ENCODE data around the gene WDFY4. TPM values are rescaled to one million over a fixed set of nuclear protein-coding genes. Genes with fewer than 3 reads are reported as not detected.

Gene WDFY4
- total and polyA plus RNA-seq, 2 of the 4 experiments (the other 2 are of a cell fraction), result not detected

DNA sequence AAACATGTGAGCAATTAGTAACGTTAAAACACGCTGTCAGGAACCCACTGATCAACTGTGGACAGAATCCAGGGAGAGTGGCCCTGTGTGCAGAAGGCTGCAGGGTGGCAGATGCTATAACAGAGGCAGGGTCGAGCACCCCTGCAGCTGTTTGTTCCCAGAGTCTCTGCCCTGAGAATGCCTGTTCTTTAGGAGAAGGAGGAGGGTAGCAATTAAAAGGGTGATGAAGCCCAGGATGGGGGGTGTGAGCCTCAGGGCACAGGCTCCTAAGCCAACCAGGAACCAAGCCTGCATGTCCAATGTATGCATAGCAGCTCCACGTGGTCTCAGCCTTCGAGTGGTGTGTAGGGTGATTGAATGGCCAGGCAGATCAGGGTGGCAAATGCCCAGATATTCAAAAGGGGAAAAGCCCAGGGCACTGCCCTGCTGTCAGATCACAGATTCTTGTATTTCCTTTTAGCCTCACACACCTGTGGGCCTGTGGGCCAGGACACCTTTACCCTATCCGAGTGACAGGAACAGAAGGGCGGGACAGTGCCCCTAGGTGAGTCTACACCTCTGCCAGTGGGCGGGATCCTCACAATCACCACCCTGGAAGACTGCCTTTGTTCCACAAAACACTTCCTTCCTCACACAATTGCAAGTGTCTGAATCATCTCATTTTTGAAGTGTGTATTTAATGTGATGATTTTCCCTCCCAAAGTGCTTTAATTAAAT is 7.3 kb downstream of the WDFY4 start:
- Histone ChIP-seq H4K91ac (ENCODE audit: insufficient read depth, low read depth, low read length) (no peak overlapping the region), H4K8ac (ENCODE audit: low read depth in 2 of 2, low read length in 2 of 2) (no peak overlapping the region), H3K4me3 (ENCODE audit: insufficient read depth, low read depth, low read length) (no peak overlapping the region), H2AK9ac (replicated peaks; ENCODE audit: low read depth, low read length, poor library complexity) (no peak overlapping the region), H3K9me1 (ENCODE audit: insufficient read depth, low read length) (no peaks in the 10 kb centered on the region), H2BK15ac (ENCODE audit: low read depth, low read length) (no peak overlapping the region), H2AK5ac (ENCODE audit: low read depth, low read length) (no peak overlapping the region), H3K9me3 (ENCODE audit: control insufficient read depth, insufficient read depth, low read length) (no peaks in the 10 kb centered on the region), H3K4ac (ENCODE audit: low read depth, low read length) (no peak overlapping the region), H3K4me2 (ENCODE audit: low read depth, low read length) (no peak overlapping the region), H3K27me3 (ENCODE audit: control insufficient read depth, insufficient read depth, low read length) (peaks cover 21% of the 10 kb centered on the region), H3K36me3 (ENCODE audit: control insufficient read depth, insufficient read depth, low read length) (no peaks in the 10 kb centered on the region), H2BK5ac (ENCODE audit: low read depth, low read length, poor library complexity, severe bottlenecking) (no peak overlapping the region), H2AFZ (replicated peaks; ENCODE audit: low read length, poor library complexity) (peak overlapping the region; percentile 41), H3K79me1 (ENCODE audit: low read depth in 1 of 2, low read length in 2 of 2) (no peaks in the 10 kb centered on the region), H2BK120ac (ENCODE audit: low read depth, low read length) (no peak overlapping the region), H3K23ac (ENCODE audit: low read depth, low read length) (no peak overlapping the region), H2BK20ac (ENCODE audit: low read depth, low read length) (no peak overlapping the region), H3K27ac (ENCODE audit: insufficient read depth, low read length) (no peak overlapping the region), H3K14ac (replicated peaks; ENCODE audit: low read depth, low read length) (no peak overlapping the region), H4K20me1 (ENCODE audit: insufficient read depth, low read length) (no peaks in the 10 kb centered on the region), H3K18ac (ENCODE audit: low read depth, low read length) (no peak overlapping the region), H3K4me1 (ENCODE audit: control insufficient read depth, insufficient read depth, low read length) (no peaks in the 10 kb centered on the region), H4K5ac (ENCODE audit: low read depth, low read length) (no peak overlapping the region), H3K9ac (ENCODE audit: low read depth, low read length) (no peak overlapping the region), H3K56ac (ENCODE audit: extremely low read depth, insufficient read depth, low read length) (no peak overlapping the region)
- DNase-seq, result no peak
- dilution Hi-C loops (cut with HindIII; ENCODE audit: low sequenced_read_pairs, unreplicated experiment) (no loop called here), intact Hi-C loops (cut with micrococcal nuclease) (no loop called here), in situ Hi-C loops (cut with MboI; ENCODE audit: low sequenced_read_pairs) (no loop called here)
- no CpG with 5 or more reads among the region's 8 CpGs for WGBS, 2 experiments (ENCODE audit: extremely low coverage in 2 of 2, insufficient read length in 1 of 2)
- POLR2A ChIA-PET (ENCODE audit: unreplicated experiment), result no interaction called here
- no peak for TF ChIP-seq RCOR1 (IDR thresholded peaks at IDR 0.05; ENCODE audit: insufficient replicate concordance, low read length)
- no peak for TF ChIP-seq CHD1 (IDR thresholded peaks at IDR 0.05; ENCODE audit: low read depth, low read length)
- BruUV-seq (replicated peaks), result no TSS peak
- CTCF ChIA-PET, result no interaction called here
- no peak for ATAC-seq (ENCODE audit: low read depth)

Data from IMR-90 (cell line).